Heart left ventricle (tissue), 13 donors: ENCODE measurements around the gene ZNG1B.
"Not testable (repeated sequence)": the region's sequence is repeated elsewhere in the genome, so short reads cannot be mapped to it uniquely, and the experiment has no call there.

ENCODE experiments used
- CTCF ChIP-seq, 12 donors: fragments of 200-600 bp; sonication (generic) in 4 of 12; IDR thresholded peaks; one replicate each; pipeline versions ENCODE4 v1.5.0 to v1.8.0; 2018 to 2022; ENCODE audit warnings: antibody characterized with exemption in 12 of 12, mild to moderate bottlenecking in 5 of 12
- POLR2A ChIP-seq, 2 donors: fragments of 450-650 bp; IDR thresholded peaks; one replicate each; pipeline ENCODE4 v1.6.1; 2017; ENCODE audit warnings: antibody characterized with exemption in 2 of 2, mild to moderate bottlenecking in 2 of 2, moderate library complexity in 2 of 2
- donor health status: ischemic (EF 13 %, LVEDD 7.1; RV severe dilation, severe dysfunction).
- donor health status: DM: no; HTN: yes; CAD: no.
- donor health status: DM: no; HTN: no; CAD: no.
- donor health status: ischemic (EF 25% LVEDD 6.9; RV normal size, moderate dysfunction).
- donor health status: ischemic (EF 25% LVEDD 5.7; RV mildly dilated, moderate dysfunction).
- donor health status: ischemic (EF 35%, LVEDD 5.7; RV mildly dilated, moderate dysfunction).
- donor health status: nonischemic (EF 11% LVEDD 7.7; RV severe dilation, severe dysfunction).
- donor health status: DM: yes; HTN: yes; CAD: no.
- donor health status: PGD.
- donor health status: ischemic (EF 29% LVEDD 5.4; RV normal size, mild dysfunction).
- donor health status: nonischemic (EF 23%, LVEDD 6.1; RV moderate dilation, normal function).

GRCh38 chr2:113507394-113508140 is 70.1 kb downstream of the ZNG1B start:
- not testable (repeated sequence) for TF ChIP-seq POLR2A, CTCF (IDR thresholded peaks at IDR 0.05)
